Stimulated activated naive B cell treated with anti-CD40 and anti-IgM and Interleukin-4, amounts not matched to agents 10 μg/mL and 1 μg/mL and 100 μg/mL, for 72 hours (primary cell): ENCODE measurements around the gene VN1R5.
"Not testable (repeated sequence)": the region's sequence is repeated elsewhere in the genome, so short reads cannot be mapped to it uniquely, and the experiment has no call there.

Experiments used
- ATAC-seq, 2 donors: fragments of 150-1000 bp; cut with Tn5 transposase; replicated peaks; 2 replicates each; pipeline ENCODE4 v1.10.0; 2021; ENCODE audit warnings: moderate library complexity in 1 of 2
- DNase-seq: peaks from one replicate; pipeline ENCODE4 v3.0.0; 2021
- H3K27ac Mint-ChIP-seq: one replicate; pipeline ENCODE4 v1.8.0; 2022; ENCODE audit warnings: mild to moderate bottlenecking, mixed read lengths
- H3K27me3 Mint-ChIP-seq, 2 donors: one replicate each; pipeline ENCODE4 v1.8.0; 2022; ENCODE audit warnings: mixed read lengths in 2 of 2
- H3K36me3 Mint-ChIP-seq, 2 donors: one replicate each; pipeline ENCODE4 v1.8.0; 2022; ENCODE audit warnings: mixed read lengths in 2 of 2, mild to moderate bottlenecking in 1 of 2
- H3K4me1 Mint-ChIP-seq, 2 donors: one replicate each; pipeline ENCODE4 v1.8.0; 2022; ENCODE audit warnings: mixed read lengths in 2 of 2, mild to moderate bottlenecking in 1 of 2
- H3K4me3 Mint-ChIP-seq, 2 donors: one replicate each; pipeline ENCODE4 v1.8.0; 2022; ENCODE audit warnings: mild to moderate bottlenecking in 2 of 2, mixed read lengths in 2 of 2, moderate library complexity in 1 of 2
- H3K9me3 Mint-ChIP-seq, 2 donors: one replicate each; pipeline ENCODE4 v1.8.0; 2022; ENCODE audit warnings: mixed read lengths in 2 of 2, mild to moderate bottlenecking in 1 of 2

Gene VN1R5

GRCh38 chr1:247289274-247289892 lies 33.5 kb downstream of the VN1R5 start:
- H3K4me3 Mint-ChIP-seq, DNase-seq, H3K27ac Mint-ChIP-seq, H3K4me1 Mint-ChIP-seq, H3K27me3 Mint-ChIP-seq, ATAC-seq: not testable (repeated sequence)
- H3K9me3 Mint-ChIP-seq: peaks cover 8 to 13% of the 10 kb centered on the region in 2 donors
- H3K36me3 Mint-ChIP-seq: peaks cover 8 to 19% of the 10 kb centered on the region in 2 donors

DNA sequence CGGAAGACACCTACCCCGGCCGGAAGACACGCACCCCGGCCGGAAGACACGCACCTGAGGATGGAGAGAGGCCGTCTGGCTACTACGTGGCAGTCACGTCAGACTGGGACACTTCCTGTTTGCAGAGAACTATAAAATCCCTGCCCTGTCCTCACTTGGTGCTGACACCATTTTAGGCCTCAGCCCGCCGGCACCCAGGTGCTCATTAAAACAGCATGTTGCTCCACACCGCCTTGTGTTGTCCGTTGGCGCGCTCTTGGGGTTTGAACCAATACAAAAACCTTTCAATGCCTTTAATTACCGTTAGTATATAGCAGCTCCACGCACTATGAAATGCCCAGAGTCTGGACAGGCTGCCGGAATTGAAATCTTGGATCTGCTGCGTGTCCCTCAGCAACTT lies 34.7 kb downstream of the VN1R5 start:
- no peaks in the 10 kb centered on the region for H3K4me1 Mint-ChIP-seq
- no peak overlapping the region for H3K27ac Mint-ChIP-seq
- H3K27me3 Mint-ChIP-seq: no peaks in the 10 kb centered on the region
- H3K9me3 Mint-ChIP-seq: peaks cover 8 to 13% of the 10 kb centered on the region in 2 donors
- ATAC-seq (no peak), DNase-seq (no peak)
- H3K36me3 Mint-ChIP-seq: peaks cover 7 to 19% of the 10 kb centered on the region in 2 donors
- H3K4me3 Mint-ChIP-seq: no peak overlapping the region

DNA sequence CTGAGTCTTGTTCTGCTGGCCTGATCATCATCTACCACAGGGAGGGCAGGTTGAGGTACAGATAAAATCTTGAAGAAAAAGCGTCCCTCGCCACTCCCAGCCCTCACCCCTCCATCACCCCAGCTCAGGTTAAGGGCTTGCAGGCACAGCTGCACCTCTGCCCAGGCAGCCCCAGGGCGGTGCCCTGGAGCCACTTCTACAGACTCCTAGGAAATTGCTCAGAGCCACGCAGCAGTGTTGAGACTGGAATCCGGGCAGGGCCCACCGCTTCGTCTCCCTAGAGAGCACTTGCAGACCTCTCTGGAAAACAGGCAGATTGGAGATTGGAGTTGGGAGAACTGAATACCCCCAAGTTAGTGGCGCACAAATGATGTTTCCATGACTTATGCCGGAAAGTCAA lies 35.3 kb downstream of the VN1R5 start:
- peaks cover 8 to 10% of the 10 kb centered on the region in 2 donors for H3K9me3 Mint-ChIP-seq
- DNase-seq: no peak
- H3K4me3 Mint-ChIP-seq: no peak overlapping the region
- no peak overlapping the region for H3K27ac Mint-ChIP-seq
- ATAC-seq: no peak
- H3K36me3 Mint-ChIP-seq: peaks cover 4 to 14% of the 10 kb centered on the region in 2 donors
- H3K4me1 Mint-ChIP-seq: no peaks in the 10 kb centered on the region
- no peaks in the 10 kb centered on the region for H3K27me3 Mint-ChIP-seq

- ATAC-seq (no peak), DNase-seq (no peak)
- no peaks in the 10 kb centered on the region for H3K27me3 Mint-ChIP-seq
- H3K9me3 Mint-ChIP-seq: peaks cover 6 to 8% of the 10 kb centered on the region in 2 donors
- no peaks in the 10 kb centered on the region for H3K4me1 Mint-ChIP-seq
- no peak overlapping the region for H3K27ac Mint-ChIP-seq
- H3K36me3 Mint-ChIP-seq: peaks cover 0 to 7% of the 10 kb centered on the region in 2 donors
- H3K4me3 Mint-ChIP-seq: no peak overlapping the region
Observed at GRCh38 chr1:247291833-247292561, 36.1 kb downstream of the VN1R5 start.

DNA sequence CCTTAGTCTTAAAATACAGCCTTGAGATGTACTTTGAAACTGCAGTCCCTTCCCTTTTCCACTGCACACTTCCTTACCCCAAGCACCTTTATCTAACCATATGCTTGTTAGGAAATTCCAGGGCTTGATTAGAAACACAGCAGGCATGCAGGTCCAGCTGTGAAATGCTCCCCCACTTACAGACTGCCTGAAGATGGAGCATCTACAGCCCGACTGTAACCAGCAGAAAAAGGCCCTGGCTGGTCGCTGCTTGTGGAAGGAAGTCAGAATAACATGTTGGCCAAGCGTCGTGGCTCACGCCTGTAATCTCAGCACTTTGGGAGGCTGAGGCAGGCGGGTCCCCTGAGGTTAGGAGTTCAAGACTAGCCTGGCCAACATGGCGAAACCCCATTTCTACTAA lies 37.2 kb downstream of the VN1R5 start:
- H3K4me3 Mint-ChIP-seq: no peak overlapping the region
- no peaks in the 10 kb centered on the region for H3K27me3 Mint-ChIP-seq
- no peaks in the 10 kb centered on the region for H3K4me1 Mint-ChIP-seq
- ATAC-seq: no peak
- DNase-seq: no peak
- peaks cover 3% of the 10 kb centered on the region in 2 donors for H3K9me3 Mint-ChIP-seq
- H3K27ac Mint-ChIP-seq: no peak overlapping the region
- H3K36me3 Mint-ChIP-seq: peaks cover 3 to 4% of the 10 kb centered on the region in 2 donors

DNA sequence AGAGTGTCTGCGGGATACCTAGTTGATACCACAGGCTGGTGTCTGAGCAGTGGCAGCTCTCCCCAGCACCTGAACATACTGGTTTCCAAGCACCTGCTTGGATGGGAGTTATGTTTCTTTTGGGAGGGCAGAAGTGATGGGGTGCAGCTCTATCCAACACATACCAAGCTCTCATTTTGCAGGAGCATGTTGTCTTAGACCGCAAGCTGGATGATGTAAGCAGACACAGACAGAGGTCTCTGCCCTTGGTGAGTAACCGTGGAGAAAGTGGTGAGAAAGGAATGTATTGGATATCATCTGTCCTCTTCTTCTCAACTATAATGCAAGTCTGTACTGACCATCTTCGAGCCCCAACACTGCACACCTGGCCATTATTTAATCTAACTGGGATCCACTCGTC lies 38.4 kb downstream of the VN1R5 start:
- Mint-ChIP-seq H3K9me3 (no peaks in the 10 kb centered on the region), H3K27me3 (no peaks in the 10 kb centered on the region), H3K36me3 (peaks cover 8 to 11% of the 10 kb centered on the region in 2 donors), H3K27ac (no peak overlapping the region), H3K4me1 (no peaks in the 10 kb centered on the region), H3K4me3 (no peak overlapping the region)
- ATAC-seq (no peak), DNase-seq (no peak)

DNA sequence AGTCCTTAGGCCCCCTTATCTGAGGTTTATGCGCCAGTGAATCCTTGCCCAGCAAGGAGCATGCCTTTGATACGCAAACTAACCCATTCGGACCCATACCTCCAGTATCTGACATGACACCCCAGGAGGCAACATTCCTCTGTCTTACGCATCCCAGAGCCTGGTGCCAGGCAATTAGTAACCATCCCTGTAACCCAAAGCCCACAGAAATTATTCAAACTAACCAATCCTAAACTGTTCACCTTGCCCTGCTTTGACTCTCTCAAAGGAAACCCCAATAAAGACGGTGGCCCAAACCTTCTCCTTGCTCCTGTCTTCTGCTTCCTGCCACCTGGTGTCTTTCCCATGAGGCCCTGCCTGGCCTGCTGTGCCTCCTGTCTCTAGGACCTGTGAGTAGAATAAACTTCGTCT lies 39.4 kb downstream of the VN1R5 start:
- no peak for DNase-seq
- Mint-ChIP-seq H3K27ac (no peak overlapping the region), H3K4me3 (no peak overlapping the region), H3K27me3 (no peaks in the 10 kb centered on the region), H3K4me1 (no peaks in the 10 kb centered on the region), H3K36me3 (peaks cover 16 to 21% of the 10 kb centered on the region in 2 donors), H3K9me3 (no peaks in the 10 kb centered on the region)
- no peak for ATAC-seq

GRCh38 chr1:247295746-247296145 lies 39.9 kb downstream of the VN1R5 start:
- Mint-ChIP-seq H3K4me1 (no peaks in the 10 kb centered on the region), H3K27ac (no peak overlapping the region), H3K9me3 (no peaks in the 10 kb centered on the region), H3K36me3 (peaks cover 18 to 22% of the 10 kb centered on the region in 2 donors), H3K27me3 (no peaks in the 10 kb centered on the region), H3K4me3 (no peak overlapping the region)
- DNase-seq: no peak
- ATAC-seq: no peak

DNA sequence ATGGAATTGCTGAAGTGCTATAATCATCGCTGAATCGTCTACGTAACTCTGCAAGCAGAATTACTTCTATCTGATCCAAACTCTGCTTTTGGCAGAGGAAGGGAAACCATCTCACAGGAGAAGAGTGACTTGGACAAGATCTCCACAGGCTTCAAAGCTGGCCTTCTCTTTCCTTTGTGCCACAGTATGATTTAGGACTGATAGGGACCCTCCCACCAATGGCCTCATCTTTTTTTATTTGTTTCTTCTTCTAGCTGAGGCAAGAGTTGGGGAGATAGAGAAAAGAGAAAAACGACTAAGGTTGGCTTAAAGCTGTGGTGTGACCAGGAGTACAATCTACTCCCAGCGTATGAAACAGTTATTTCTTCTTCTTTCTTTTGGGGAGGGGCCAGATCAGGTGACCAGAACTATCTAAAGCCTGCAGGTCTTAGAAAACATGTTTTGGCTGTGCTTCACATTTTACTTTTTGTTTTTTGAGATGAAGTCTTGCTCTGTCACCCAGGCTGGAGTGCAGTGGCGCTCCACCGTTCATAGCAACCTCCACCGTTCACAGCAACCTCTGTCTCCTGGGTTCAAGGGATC lies 40.8 kb downstream of the VN1R5 start:
- no peak overlapping the region for H3K4me3 Mint-ChIP-seq
- H3K9me3 Mint-ChIP-seq: no peaks in the 10 kb centered on the region
- DNase-seq (no peak), ATAC-seq (no peak)
- no peaks in the 10 kb centered on the region for H3K27me3 Mint-ChIP-seq
- peaks cover 23 to 29% of the 10 kb centered on the region in 2 donors for H3K36me3 Mint-ChIP-seq
- no peak overlapping the region for H3K27ac Mint-ChIP-seq
- no peaks in the 10 kb centered on the region for H3K4me1 Mint-ChIP-seq

DNA sequence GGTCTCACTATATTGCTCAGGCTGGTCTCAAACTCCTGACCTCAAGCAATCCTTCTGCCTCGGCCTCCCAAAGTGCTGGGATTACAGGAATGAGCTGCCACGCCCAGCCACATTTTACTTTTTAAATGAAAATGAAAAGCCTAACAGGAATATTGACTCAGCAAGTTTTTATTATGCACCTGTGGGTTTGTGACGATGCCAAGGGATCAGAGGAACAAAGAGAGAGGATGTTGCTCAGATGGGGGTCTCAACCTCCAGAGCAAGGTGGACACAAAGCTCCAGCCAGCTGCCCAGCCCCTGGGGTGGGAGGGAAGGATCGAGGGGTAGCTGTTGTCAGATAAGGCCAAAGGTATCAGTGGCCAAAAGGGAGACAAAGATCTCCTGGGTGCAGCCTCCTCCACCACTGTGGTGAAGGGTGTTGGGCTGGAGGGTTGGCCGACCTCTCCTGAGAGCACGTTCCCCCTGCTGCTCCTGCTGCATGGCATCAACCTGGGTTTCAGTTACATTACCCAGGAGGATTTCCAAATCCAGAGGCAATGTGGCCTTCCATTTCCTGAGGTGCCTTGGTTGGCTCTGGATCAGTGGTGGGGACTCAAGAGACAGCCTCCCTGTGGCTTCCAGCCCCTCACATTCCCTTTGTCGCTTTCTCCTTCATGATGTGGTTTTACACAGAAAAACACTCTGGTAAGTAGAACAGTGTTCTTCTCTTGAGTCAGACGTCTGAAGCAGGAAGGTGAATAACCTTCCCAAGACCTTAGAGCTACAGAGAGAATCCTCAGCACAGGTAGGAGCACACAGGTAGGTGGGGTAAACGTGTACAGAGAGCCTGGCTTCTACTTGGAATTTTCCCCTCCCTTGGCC lies 41.6 kb downstream of the VN1R5 start:
- DNase-seq: no peak

GRCh38 chr1:247298124-247298481 lies 42.2 kb downstream of the VN1R5 start:
- Mint-ChIP-seq H3K4me3 (no peak overlapping the region), H3K4me1 (no peaks in the 10 kb centered on the region), H3K36me3 (peaks cover 34 to 41% of the 10 kb centered on the region in 2 donors), H3K9me3 (no peaks in the 10 kb centered on the region), H3K27ac (no peak overlapping the region), H3K27me3 (no peaks in the 10 kb centered on the region)
- ATAC-seq (no peak), DNase-seq (no peak)

More for the DNA sequence above, 41.6 kb downstream of the VN1R5 start:
- Mint-ChIP-seq H3K27ac (no peak overlapping the region), H3K9me3 (no peaks in the 10 kb centered on the region), H3K27me3 (no peaks in the 10 kb centered on the region), H3K4me1 (no peaks in the 10 kb centered on the region), H3K4me3 (no peak overlapping the region), H3K36me3 (peaks cover 27 to 36% of the 10 kb centered on the region in 2 donors)
- ATAC-seq: no peak

- Mint-ChIP-seq H3K9me3 (no peaks in the 10 kb centered on the region), H3K27ac (no peak overlapping the region), H3K4me1 (no peaks in the 10 kb centered on the region), H3K36me3 (peaks cover 38 to 47% of the 10 kb centered on the region in 2 donors), H3K27me3 (no peaks in the 10 kb centered on the region), H3K4me3 (no peak overlapping the region)
- ATAC-seq (no peak), DNase-seq (no peak)
Observed at GRCh38 chr1:247298701-247299100, 42.8 kb downstream of the VN1R5 start.

DNA sequence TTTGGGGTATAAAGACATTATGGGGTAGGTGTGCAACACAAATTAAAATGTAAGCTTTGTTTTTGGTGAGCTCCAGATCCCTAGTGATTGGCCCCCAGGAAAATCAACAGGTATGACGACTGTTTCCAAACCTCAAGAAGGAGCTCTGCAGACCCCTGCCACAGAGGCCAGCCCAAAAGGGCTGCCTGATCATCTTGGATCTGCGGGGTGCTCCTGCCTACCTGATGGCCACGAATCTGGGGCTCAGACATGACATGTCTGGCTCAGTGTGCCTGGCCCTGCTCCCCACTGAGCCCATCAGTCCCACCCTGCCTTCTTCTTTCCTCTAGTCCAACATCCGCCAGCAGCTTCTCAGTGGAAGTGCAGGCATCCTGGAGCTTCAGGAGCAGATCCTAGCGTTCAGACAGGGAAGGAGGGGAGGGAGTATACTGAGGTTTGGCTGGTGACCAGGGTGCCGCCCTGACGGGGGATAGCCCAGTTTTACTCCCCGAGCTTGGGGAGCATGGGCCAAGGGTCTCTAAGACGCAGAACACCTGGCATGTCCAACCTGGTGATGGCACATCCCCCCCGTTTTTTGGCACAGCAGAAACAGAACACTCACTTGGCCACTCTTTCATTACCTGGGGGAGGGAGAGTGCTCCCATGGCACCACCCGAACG lies 44.0 kb downstream of the VN1R5 start:
- no peak overlapping the region for H3K27ac Mint-ChIP-seq
- no peak overlapping the region for H3K4me3 Mint-ChIP-seq
- no peaks in the 10 kb centered on the region for H3K4me1 Mint-ChIP-seq
- H3K27me3 Mint-ChIP-seq: no peaks in the 10 kb centered on the region
- no peak for DNase-seq
- H3K9me3 Mint-ChIP-seq: no peaks in the 10 kb centered on the region
- ATAC-seq: no peak
- H3K36me3 Mint-ChIP-seq: peaks cover 46 to 55% of the 10 kb centered on the region in 2 donors
